ENCODE data around the gene GYS1. TPM values are rescaled to one million over a fixed set of nuclear protein-coding genes. Genes with fewer than 3 reads are reported as not detected.

The GYS1 gene
- total RNA-seq, 1 experiment from 2014 or later = 62.7 TPM

DNA sequence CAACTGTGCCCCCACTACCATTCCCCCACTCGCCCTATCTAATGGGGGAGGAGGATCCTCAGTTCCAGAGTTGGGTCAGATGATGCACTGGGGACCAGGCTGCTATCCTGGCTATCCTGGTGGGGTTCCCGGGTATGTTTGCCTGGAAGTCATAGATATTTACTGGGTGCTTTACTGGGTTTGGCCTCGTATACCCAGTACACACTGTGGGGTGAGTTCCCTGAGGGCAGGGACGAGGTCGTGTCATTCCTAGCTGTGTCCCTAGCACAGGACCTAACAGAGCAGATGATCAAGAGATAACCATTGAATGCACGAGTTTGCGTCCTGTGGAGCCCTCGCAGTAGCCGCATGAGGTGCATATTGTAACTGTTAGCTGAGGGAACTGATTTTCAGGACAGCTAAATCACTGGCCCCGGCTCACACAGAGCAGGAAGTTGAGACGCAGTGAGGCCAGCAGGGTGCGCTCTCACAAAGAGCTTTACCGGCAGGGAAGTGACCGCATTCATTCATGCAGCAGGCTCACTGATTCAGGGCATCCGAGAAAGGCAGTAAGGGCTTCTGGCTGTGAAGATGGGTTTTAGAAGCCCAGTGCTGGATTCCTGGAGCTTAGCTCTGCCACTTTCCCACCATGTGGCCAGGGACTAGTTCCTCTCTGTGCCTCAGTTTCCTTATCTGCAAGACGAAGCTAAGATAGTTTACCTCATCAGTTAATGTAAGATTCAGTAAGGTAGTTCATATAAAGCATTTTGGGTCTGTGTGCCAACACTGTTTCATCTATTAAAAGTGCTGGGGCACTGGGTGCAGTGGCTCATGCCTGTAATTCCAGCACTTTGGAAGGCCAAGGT, 6.6 kb upstream of the GYS1 start:
- POLR2A ChIA-PET = interaction anchor here (0.5 to 0.9 kb wide), 3 partner anchors 8 to 40 kb away, joined by 3 read pairs; no protein-coding TSS in a partner anchor
- no TSS peak for BruUV-seq (replicated peaks)
- Mint-ChIP-seq H3K4me3 (ENCODE audit: unreplicated experiment) (no peak overlapping the region), H3K36me3 (ENCODE audit: insufficient read depth, unreplicated experiment) (peaks cover 60% of the 10 kb centered on the region), H3K27me3 (ENCODE audit: insufficient read depth, unreplicated experiment) (no peaks in the 10 kb centered on the region), H3K4me1 (ENCODE audit: low read depth, unreplicated experiment) (peaks cover 8% of the 10 kb centered on the region), H3K9me3 (ENCODE audit: unreplicated experiment) (no peaks in the 10 kb centered on the region), H3K27ac (ENCODE audit: unreplicated experiment) (no peak overlapping the region)
- peak; percentile 59 to 76 for DNase-seq
- H3K4me1 ChIP-seq = no peaks in the 10 kb centered on the region
- no peaks in the 10 kb centered on the region; the same call in 1 of the 2 replicates for H3K36me3 ChIP-seq (ENCODE audit: control insufficient read depth, insufficient read depth, low read length)
- no peak overlapping the region for H3K4me3 ChIP-seq (ENCODE audit: low read depth, low read length)
- no peaks in the 10 kb centered on the region for H3K27me3 ChIP-seq (replicated peaks; ENCODE audit: control insufficient read depth, insufficient read depth, low read length)
- peak; percentile 70 to 75 for TF ChIP-seq CTCF (IDR thresholded peaks at IDR 0.05; ENCODE audit: insufficient read depth in 1 of 2, low read depth in 1 of 2, low read length in 1 of 2, severe bottlenecking in 1 of 2, unreplicated experiment in 1 of 2)
- no peaks in the 10 kb centered on the region for H3K9me3 ChIP-seq
- CTCF ChIA-PET = interaction anchor here (0.5 to 1.5 kb wide), 16 partner anchors 10 to 411 kb away, joined by 3 to 16 read pairs (median 5); partner anchors contain the start of gene CGB7
- intact Hi-C loops (cut with micrococcal nuclease; ENCODE audit: unreplicated experiment) = loop anchor here (2.0 to 10.0 kb wide), 2 partner anchors 19 to 225 kb away; no protein-coding TSS in a partner anchor

- POLR2A ChIA-PET = no interaction called here
- peak; percentile 48 to 52 for TF ChIP-seq CTCF (IDR thresholded peaks at IDR 0.05; ENCODE audit: insufficient read depth in 1 of 2, low read depth in 1 of 2, low read length in 1 of 2, severe bottlenecking in 1 of 2, unreplicated experiment in 1 of 2)
- no peaks in the 10 kb centered on the region for H3K27me3 ChIP-seq (replicated peaks; ENCODE audit: control insufficient read depth, insufficient read depth, low read length)
- intact Hi-C loops (cut with micrococcal nuclease; ENCODE audit: unreplicated experiment) = loop anchor here (2.0 to 10.0 kb wide), 2 partner anchors 21 to 227 kb away; no protein-coding TSS in a partner anchor
- H3K4me1 ChIP-seq = no peaks in the 10 kb centered on the region
- Mint-ChIP-seq H3K27me3 (ENCODE audit: insufficient read depth, unreplicated experiment) (no peaks in the 10 kb centered on the region), H3K36me3 (ENCODE audit: insufficient read depth, unreplicated experiment) (peaks cover 57% of the 10 kb centered on the region), H3K4me1 (ENCODE audit: low read depth, unreplicated experiment) (peaks cover 9% of the 10 kb centered on the region), H3K27ac (ENCODE audit: unreplicated experiment) (no peak overlapping the region), H3K9me3 (ENCODE audit: unreplicated experiment) (no peaks in the 10 kb centered on the region), H3K4me3 (ENCODE audit: unreplicated experiment) (no peak overlapping the region)
- no TSS peak for BruUV-seq (replicated peaks)
- H3K36me3 ChIP-seq (ENCODE audit: control insufficient read depth, insufficient read depth, low read length) = no peaks in the 10 kb centered on the region; the same call in 1 of the 2 replicates
- peak; percentile 79 for DNase-seq
- no peak overlapping the region for H3K4me3 ChIP-seq (ENCODE audit: low read depth, low read length)
- H3K9me3 ChIP-seq = no peaks in the 10 kb centered on the region
- CTCF ChIA-PET = interaction anchor here (0.5 to 1.8 kb wide), 6 partner anchors 20 to 548 kb away, joined by 3 to 5 read pairs (median 4); partner anchors contain the start of gene NTF4
Measured at GRCh38 chr19:48997972-48998371, 4.9 kb upstream of the GYS1 start.

GRCh38 chr19:48994035-48994386, 902 bp upstream of the GYS1 start:
- Histone ChIP-seq H3K4me1 (peaks cover 13% of the 10 kb centered on the region; the same call in 1 of the 2 replicates), H3K27me3 (replicated peaks; ENCODE audit: control insufficient read depth, insufficient read depth, low read length) (no peaks in the 10 kb centered on the region), H3K9me3 (no peaks in the 10 kb centered on the region), H3K4me3 (ENCODE audit: low read depth, low read length) (peak overlapping the region; percentile 74), H3K36me3 (ENCODE audit: control insufficient read depth, insufficient read depth, low read length) (no peaks in the 10 kb centered on the region; the same call in 1 of the 2 replicates)
- no peak for TF ChIP-seq CTCF (IDR thresholded peaks at IDR 0.05; ENCODE audit: insufficient read depth in 1 of 2, low read depth in 1 of 2, low read length in 1 of 2, severe bottlenecking in 1 of 2, unreplicated experiment in 1 of 2)
- H3K27ac Mint-ChIP-seq (ENCODE audit: unreplicated experiment) = peak overlapping the region; percentile 97
- no peaks in the 10 kb centered on the region for H3K27me3 Mint-ChIP-seq (ENCODE audit: insufficient read depth, unreplicated experiment)
- intact Hi-C loops (cut with micrococcal nuclease; ENCODE audit: unreplicated experiment) = loop anchor here (5.0 to 10.0 kb wide), 2 partner anchors 78 to 231 kb away; partner anchors contain the start of gene KCNA7
- TSS peak; percentile 64 for BruUV-seq (replicated peaks)
- H3K9me3 Mint-ChIP-seq (ENCODE audit: unreplicated experiment) = no peaks in the 10 kb centered on the region
- no peak for DNase-seq
- ChIA-PET POLR2A (interaction anchor here (0.6 to 2.5 kb wide), 14 partner anchors 10 to 458 kb away, joined by 3 to 16 read pairs (median 8); partner anchors contain the start of genes FTL, NTF4, PIH1D1 and PPP1R15A), CTCF (interaction anchor here (0.8 to 2.9 kb wide), 31 partner anchors 11 to 482 kb away, joined by 3 to 51 read pairs (median 7); partner anchors contain the start of genes ALDH16A1, BAX, CGB7 and DHDH)
- peaks cover 20% of the 10 kb centered on the region for H3K4me1 Mint-ChIP-seq (ENCODE audit: low read depth, unreplicated experiment)
- H3K4me3 Mint-ChIP-seq (ENCODE audit: unreplicated experiment) = peak overlapping the region; percentile 99
- peaks cover 61% of the 10 kb centered on the region for H3K36me3 Mint-ChIP-seq (ENCODE audit: insufficient read depth, unreplicated experiment)
